Liver (tissue), 9 donors: ENCODE measurements around the gene DDI1. TPM values are rescaled to one million over a fixed set of nuclear protein-coding genes. Genes with fewer than 3 reads are reported as not detected.

Experiments used
- DNase-seq: peaks from one replicate; pipeline ENCODE4 v3.0.0-alpha.2; 2017; ENCODE audit warnings: low spot score
- H3K27ac ChIP-seq, 2 donors: one replicate each; pipeline ENCODE4 v1.7.0; 2013; ENCODE audit warnings: inconsistent platforms in 2 of 2, low read length in 2 of 2, control low read depth in 1 of 2, low read depth in 1 of 2, mild to moderate bottlenecking in 1 of 2
- H3K27me3 ChIP-seq, 4 donors: one replicate each; pipeline versions ENCODE4 v1.6.1 to v1.7.0; 2013; ENCODE audit warnings: low read length in 3 of 4, inconsistent platforms in 1 of 4, mild to moderate bottlenecking in 1 of 4, moderate library complexity in 1 of 4; ENCODE audit not compliant: control insufficient read depth in 4 of 4, insufficient read depth in 4 of 4
- H3K36me3 ChIP-seq, 4 donors: one replicate each; pipeline versions ENCODE4 v1.6.1 to v1.7.0; 2013; ENCODE audit warnings: low read length in 3 of 4, mild to moderate bottlenecking in 3 of 4, low read depth in 1 of 4, moderate library complexity in 1 of 4; ENCODE audit not compliant: control insufficient read depth in 4 of 4, insufficient read depth in 3 of 4
- H3K4me1 ChIP-seq, 4 donors: one replicate each; pipeline versions ENCODE4 v1.6.1 to v1.7.0; 2013; ENCODE audit warnings: low read length in 3 of 4, mild to moderate bottlenecking in 3 of 4, moderate library complexity in 1 of 4; ENCODE audit not compliant: control insufficient read depth in 4 of 4, insufficient read depth in 4 of 4
- H3K4me3 ChIP-seq, 3 donors: one replicate each; pipeline versions ENCODE4 v1.6.1 to v1.7.0; 2013; ENCODE audit warnings: low read length in 3 of 3, control low read depth in 1 of 3, low read depth in 1 of 3, mild to moderate bottlenecking in 1 of 3
- H3K9ac ChIP-seq, 2 donors: one replicate each; pipeline ENCODE4 v1.7.0; 2013; ENCODE audit warnings: low read length in 2 of 2, mild to moderate bottlenecking in 2 of 2, moderate library complexity in 2 of 2, control low read depth in 1 of 2, low read depth in 1 of 2
- H3K9me3 ChIP-seq, 4 donors: one replicate each; pipeline versions ENCODE4 v1.6.1 to v1.7.0; 2013; ENCODE audit warnings: low read length in 3 of 4; ENCODE audit not compliant: control insufficient read depth in 4 of 4
- ATF3 ChIP-seq: IDR thresholded peaks from 2 replicates; pipeline ENCODE4 v1.6.1; 2016; ENCODE audit warnings: antibody characterized with exemption
- CTCF ChIP-seq: fragments of 150-350 bp; IDR thresholded peaks from 2 replicates; pipeline ENCODE4 v1.5.1; 2017; ENCODE audit warnings: improper control_type of control experiment, low read depth, low read length; ENCODE audit not compliant: missing input control
- HNF4A ChIP-seq, 2 donors: conservative IDR thresholded peaks; 2 replicates each; pipeline ENCODE4 v1.6.1; 2016; ENCODE audit warnings: antibody characterized with exemption in 2 of 2, mild to moderate bottlenecking in 2 of 2
- HNF4G ChIP-seq: IDR thresholded peaks from 2 replicates; pipeline ENCODE4 v1.6.1; 2016; ENCODE audit warnings: antibody characterized with exemption
- JUND ChIP-seq, 2 donors: IDR thresholded peaks; 2 replicates each; pipeline ENCODE4 v1.6.1; 2016; ENCODE audit warnings: antibody characterized with exemption in 2 of 2
- REST ChIP-seq: IDR thresholded peaks from 2 replicates; pipeline ENCODE4 v1.6.1; 2016; ENCODE audit warnings: antibody characterized with exemption, mild to moderate bottlenecking
- SP1 ChIP-seq: IDR thresholded peaks from 2 replicates; pipeline ENCODE4 v1.6.1; 2018; ENCODE audit warnings: antibody characterized with exemption, mild to moderate bottlenecking
- TAF1 ChIP-seq: conservative IDR thresholded peaks from 2 replicates; pipeline ENCODE4 v1.6.1; 2016; ENCODE audit warnings: antibody characterized with exemption, mild to moderate bottlenecking
- YY1 ChIP-seq: IDR thresholded peaks from 2 replicates; pipeline ENCODE4 v1.6.1; 2016; ENCODE audit warnings: antibody characterized with exemption, mild to moderate bottlenecking
- whole genome bisulfite sequencing: extraction: QIAGEN DNeasy Blood & Tissue Kit; methylation state at CpG from one replicate; pipeline ENCODE4 v1.1.7; 2013; 5-methylcytosine and 5-hydroxymethylcytosine counted together
- polyA plus RNA-seq, 2 donors: library from polyadenylated mRNA; stranded (reverse) in 1 of 2; unstranded in 1 of 2; fragments of 200-250 nt in 1 of 2; fragments of >200 nt in 1 of 2; fragmentation: Nextera tagmentation in 1 of 2; extraction: Ambion mirVana in 1 of 2; gene quantifications; one replicate each; pipeline versions ENCODE4 v1.2.1 to v1.2.3, GENCODE V29; 2013 to 2015
- total RNA-seq, 2 donors: library from RNA; depleted of rRNA; stranded (reverse); fragments of >200 nt; gene quantifications; one replicate each; pipeline ENCODE4 v1.2.3, GENCODE V29; 2014
- donor health status: healthy.
- donor health status: healthy.
- donor health status: healthy.
- donor health status: healthy.
- donor health status: healthy.

DDI1 gene
- total and polyA plus RNA-seq, 4 donors, result 0.07 TPM; not detected in 3

GRCh38 chr11:104078995-104079394 lies 42.6 kb downstream of the DDI1 start:
- Histone ChIP-seq H3K9me3 (no peaks in the 10 kb centered on the region), H3K9ac (no peak overlapping the region), H3K4me1 (no peaks in the 10 kb centered on the region), H3K27me3 (no peaks in the 10 kb centered on the region), H3K27ac (no peak overlapping the region), H3K4me3 (no peak overlapping the region), H3K36me3 (no peaks in the 10 kb centered on the region)
- DNase-seq, result no peak
- TF ChIP-seq TAF1 (no peak), ATF3 (no peak), CTCF (no peak), SP1 (no peak), REST (no peak), YY1 (no peak), HNF4A (conservative IDR thresholded peaks at IDR 0.05) (no peak), HNF4G (no peak)

- DNase-seq, result no peak
- Histone ChIP-seq H3K9ac (no peak overlapping the region), H3K36me3 (no peaks in the 10 kb centered on the region), H3K4me1 (no peaks in the 10 kb centered on the region), H3K27ac (no peak overlapping the region), H3K4me3 (no peak overlapping the region), H3K9me3 (no peaks in the 10 kb centered on the region), H3K27me3 (no peaks in the 10 kb centered on the region)
- 60% methylated on average over 5 of the region's 5 CpGs for WGBS
- TF ChIP-seq SP1 (no peak), JUND (IDR thresholded peaks at IDR 0.05) (no peak)
Observed at GRCh38 chr11:104086621-104087020, 50.2 kb downstream of the DDI1 start.

Other genes starting within 250 kb of the DDI1 start
- gene PDGFD, start 127.5 kb downstream of the DDI1 start, total RNA-seq, result 1 to 10 TPM; 1.5 to 3.3 TPM
- gene PDGFD, start 127.5 kb downstream of the DDI1 start, polyA plus RNA-seq, result 1 to 10 TPM; 1.0 to 2.7 TPM